Cortex of kidney (tissue), 1 donor: ENCODE results near the gene IQSEC1.

Experiments used
- DNase-seq: peaks from one replicate; lab custom pipeline; 2025; lab: John Stamatoyannopoulos, UW

The IQSEC1 gene

GRCh38 chr3:13028010-13028821 is 45.0 kb downstream of the IQSEC1 start:
- no peak for DNase-seq

GRCh38 chr3:13027154-13027553 is 46.1 kb downstream of the IQSEC1 start:
- DNase-seq, result no peak

- no peak for DNase-seq
Observed at GRCh38 chr3:13026534-13026933, 46.7 kb downstream of the IQSEC1 start.

- DNase-seq, result no peak
Observed at GRCh38 chr3:13025778-13026518, 47.3 kb downstream of the IQSEC1 start.

DNA sequence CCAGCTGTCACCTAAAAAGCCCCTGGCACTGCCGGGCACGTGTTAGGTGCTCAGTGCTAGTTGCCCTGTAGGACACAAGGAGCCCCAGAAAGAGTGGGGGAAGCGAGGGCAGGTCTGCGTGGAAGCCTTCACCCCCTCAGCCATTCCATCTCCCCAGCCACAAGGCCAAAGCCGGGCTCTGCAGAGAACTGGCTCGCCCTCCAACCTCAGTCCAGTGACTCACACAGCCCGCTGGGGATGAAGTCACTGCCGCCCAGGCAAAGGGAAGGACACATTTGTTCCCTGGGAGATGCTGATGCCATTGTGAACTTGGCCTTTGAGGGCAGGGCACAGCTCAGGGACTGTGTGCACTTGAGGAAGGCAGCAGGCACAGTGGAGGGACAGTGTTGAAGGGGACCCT is 48.1 kb downstream of the IQSEC1 start:
- DNase-seq, result no peak

DNA sequence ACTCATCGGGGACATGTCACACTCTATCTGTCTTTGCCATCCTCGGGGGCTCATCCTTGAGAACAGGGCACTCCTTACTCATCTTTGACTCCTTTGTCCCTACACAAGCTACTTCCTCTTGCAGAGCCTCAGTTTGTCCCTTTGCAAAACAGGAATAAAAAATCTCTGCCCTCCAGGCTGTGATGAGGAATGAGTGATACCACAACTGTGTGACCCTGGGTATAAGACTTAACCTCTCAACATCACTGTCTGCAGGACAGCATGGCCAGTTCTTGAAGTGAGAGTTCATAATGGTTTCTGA is 48.5 kb downstream of the IQSEC1 start:
- no peak for DNase-seq

GRCh38 chr3:13023971-13024764 is 49.1 kb downstream of the IQSEC1 start:
- no peak for DNase-seq

DNA sequence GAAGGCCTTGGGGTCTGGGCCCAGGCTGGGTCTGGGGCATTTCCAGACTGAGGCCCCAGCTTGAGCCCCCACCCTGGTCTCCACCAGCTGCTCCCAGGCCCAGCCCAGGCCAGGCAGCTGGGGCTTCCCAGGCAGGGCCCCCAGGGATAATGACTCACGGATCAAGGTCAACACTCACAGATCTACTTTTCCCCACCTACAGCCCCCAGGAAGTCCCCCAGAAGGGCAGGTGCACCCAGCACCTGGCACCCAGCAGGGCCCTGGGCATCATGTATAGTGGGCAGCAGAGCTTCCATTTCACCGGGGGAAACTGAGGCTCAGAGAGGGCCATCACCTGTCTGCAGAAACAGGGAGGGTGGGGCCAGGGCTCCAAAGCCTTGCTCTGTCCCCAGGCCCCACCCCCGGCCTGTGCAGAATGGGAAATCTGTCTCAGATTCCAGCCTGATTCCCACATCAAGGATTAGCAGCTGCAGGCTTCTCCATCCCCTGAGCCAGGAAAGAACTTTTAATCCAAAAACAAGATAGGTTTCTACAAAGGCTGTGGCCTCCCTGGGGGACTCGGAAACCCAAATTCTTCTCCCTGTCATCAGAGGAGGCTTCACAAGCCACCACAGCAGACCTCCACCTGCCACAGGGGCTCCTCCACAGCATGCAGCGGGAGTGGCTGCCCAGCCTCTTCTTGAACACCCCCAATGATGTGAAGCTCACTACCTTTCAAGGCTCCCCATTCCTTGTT is 49.8 kb downstream of the IQSEC1 start:
- DNase-seq, result no peak

DNA sequence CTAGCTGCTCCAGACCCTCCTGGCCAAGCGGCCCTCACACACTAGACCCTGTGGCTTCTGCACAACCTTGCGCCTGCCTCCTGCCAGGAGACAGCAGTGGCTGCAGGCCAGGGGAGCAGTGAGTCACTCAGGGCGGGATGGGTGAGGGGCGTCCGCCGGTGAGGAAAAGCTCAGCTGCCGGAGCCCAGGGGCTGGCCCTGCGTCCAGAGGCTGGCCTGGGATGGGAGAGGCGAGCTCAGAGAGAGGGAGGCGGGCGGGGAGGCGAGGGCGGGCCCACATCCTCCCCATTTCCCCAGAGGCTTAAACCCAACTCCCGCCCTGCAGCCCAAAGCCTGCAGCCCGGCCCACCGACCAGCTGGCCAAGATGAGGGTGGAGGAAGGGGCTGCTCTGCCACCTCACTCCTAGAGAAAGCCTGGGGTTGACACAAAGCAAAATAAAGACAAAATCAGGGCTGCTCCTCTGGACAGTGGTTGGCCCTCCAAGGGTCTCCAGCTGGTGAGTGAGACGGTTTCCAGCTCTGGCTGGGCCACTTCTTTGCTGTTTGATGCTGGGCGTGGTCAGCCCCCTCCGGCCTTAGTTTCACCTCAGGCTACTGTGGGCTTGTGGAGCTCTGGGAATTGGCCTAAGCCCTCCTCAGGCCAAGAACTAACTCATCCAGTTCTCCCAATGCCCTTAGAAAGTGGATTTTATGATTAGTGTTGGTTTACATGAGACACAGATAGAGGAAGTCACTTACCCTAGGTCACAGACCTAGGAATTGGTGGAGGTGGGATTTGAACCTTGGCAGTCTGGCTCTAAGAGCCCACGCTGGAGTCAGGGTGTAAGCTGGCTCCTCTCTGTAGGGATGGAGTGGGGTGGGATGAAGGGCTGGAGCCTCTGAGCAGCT is 50.6 kb downstream of the IQSEC1 start:
- DNase-seq, result no peak

DNA sequence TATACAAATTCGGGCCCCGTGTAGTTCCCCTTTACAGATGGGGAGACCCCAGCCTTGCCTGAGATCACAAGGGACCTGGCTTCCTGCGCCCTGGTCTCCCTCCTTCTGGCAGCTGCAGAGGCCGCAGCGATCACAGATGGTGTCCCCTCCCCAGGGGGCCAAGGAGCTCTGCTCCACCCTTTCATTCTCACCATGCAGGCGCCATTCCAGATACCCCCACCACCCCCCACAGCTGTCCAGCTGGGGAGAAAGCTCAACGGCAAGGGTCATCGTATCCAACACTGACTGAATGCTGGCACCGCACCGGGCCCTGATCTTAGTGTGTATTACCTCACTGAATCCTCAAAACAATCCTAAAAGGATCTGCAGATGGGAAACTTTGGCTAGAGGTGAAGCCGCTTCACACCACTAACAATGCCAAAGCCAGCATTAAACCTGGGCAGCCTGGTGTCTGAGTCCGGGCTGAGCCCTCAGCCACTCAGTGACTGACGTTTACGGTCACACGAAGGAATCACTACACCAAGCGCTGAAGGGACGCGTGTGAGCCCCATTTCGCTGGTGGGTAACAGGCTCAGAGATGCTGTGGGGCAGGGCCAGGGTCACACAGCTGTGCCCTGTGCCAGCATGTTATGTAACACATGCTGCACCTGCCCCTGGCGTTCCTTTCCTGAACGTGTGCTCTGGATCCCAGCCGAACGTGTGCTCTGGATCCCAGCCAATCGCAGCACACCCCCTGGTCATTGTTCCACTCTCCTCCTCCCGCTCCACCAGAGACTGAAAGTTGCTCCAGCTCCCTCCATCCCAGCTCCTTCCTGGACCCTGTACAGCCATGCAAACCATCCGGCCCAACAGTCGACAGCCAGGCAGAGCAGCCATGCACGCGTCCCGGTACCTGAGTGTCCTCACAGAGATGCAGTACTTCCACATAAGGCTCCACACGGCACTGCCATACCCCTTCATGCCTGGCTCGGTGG is 51.8 kb downstream of the IQSEC1 start:
- DNase-seq, result no peak

DNA sequence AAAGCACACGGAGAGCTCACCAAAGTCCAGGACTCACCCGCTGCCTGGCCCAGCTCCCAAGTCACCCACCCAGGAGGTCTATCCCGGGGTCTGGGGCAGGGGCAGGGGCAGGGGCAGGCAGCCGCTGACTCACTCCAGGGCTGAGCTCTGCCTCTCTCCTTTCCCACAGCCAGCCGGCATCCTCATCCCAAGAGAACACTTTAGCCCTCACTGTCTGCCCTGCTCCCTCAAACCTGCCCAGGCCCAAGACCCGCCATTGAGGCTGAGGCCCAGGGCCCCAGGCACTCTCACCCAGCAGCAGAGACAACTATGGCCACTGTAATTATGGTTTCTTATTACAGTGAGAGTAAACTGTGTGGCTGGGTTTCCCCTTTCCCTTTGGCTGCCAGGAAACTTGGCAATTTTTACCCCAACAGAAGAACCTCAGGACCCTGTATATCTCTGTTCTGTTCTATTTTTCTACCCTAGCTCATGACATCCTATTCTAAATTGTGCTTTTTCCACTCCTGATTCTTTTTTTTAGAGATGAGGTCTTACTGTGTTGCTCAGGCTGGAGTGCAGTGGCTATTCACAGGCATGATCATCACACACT is 53.0 kb downstream of the IQSEC1 start:
- DNase-seq, result no peak

GRCh38 chr3:13019243-13020095 is 53.8 kb downstream of the IQSEC1 start:
- no peak for DNase-seq

GRCh38 chr3:13018561-13019242 is 54.5 kb downstream of the IQSEC1 start:
- DNase-seq, result no peak

GRCh38 chr3:13018043-13018451 is 55.2 kb downstream of the IQSEC1 start:
- no peak for DNase-seq

DNA sequence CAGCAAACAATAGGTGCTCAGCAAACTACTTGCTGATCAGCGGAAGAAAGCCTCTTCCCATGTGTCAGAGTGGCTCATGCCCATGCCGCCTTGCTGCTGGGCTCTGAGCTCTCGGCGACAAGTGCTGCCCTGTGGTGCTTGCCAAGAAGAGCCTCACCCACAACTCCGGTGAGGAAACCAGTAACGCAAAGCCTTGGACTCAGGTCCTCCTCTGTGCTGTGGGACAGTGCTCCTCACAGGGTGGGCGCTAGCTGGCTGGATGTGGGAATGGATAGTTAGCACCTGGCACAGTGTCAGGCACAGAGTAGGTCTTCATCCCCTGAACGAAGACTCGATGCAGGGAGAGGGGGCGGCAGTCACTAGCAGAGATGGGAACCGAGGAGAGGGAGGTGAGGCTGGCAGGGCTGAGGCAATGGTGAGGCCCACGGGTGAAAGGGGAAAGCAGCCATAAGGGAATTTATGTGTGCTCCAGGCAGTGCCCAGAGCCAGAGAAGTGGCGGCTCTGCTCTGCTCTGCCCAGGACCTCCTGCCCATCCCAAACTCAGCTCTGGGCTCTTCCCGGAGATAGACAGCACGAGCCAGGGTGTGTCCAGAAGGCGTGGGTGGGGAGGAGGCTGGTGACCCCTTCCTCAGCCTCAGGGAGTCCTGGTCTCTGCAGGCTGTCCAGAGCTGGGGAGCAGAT is 55.7 kb downstream of the IQSEC1 start:
- no peak for DNase-seq

DNA sequence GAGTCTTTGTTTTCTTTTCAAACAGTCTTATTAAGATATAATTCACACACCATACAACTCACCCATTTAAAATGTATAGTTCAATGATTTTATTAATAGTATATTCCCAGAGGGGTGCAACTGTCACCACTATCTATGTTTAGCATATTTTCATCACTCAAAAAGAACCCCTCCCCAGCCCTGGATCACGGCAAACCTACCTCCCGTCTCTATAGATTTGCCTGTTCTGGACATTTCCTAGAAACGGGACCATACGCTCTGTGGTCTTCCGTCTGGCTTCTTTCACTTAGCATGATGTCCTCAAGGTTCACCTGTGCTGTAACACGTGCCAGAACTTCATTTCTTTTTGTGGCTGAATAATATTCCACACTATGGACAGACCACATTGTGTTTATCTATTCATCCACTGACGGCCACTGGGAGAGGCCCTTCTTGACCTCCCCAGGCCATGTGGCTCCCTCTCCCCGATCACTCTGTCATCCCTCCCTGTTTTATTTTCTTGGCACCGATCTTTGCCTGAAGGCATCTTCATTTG is 56.4 kb downstream of the IQSEC1 start:
- DNase-seq, result no peak

DNA sequence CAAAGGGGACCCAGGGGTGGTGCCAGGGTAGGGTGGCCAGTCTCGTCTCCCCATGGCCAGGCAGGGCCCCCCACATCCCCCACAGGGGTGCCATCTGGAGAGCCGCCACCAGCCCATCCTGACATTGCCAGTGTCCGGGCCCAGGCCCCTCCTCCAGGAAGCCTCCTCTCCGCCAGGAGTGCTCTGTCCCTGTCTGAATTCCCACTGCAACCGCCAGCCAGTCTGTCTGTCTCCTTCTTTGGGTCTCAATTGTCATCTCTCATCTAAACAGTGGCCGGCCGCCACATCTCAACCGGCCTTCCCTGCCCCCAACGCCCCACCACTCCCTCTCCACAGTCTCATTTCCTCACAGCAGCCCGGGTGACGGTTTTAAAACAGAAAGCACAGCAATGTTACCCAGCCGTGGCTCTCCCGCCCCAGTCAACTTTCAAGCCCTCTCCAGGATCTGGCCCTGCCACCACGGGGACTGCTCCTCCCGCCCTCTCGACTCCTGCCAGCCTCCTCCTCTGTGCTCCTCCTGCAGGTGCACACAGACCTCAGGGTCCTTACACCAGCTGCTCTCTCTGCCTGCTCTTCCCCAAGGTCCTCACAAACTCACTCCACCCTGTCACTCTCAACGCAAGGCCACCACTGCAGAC is 57.0 kb downstream of the IQSEC1 start:
- no peak for DNase-seq
